ENCODE data around the gene GALNT13. TPM values are rescaled to one million over a fixed set of nuclear protein-coding genes. Genes with fewer than 3 reads are reported as not detected.

GALNT13 gene
- total RNA-seq, 2 donors from 2014 or later = 6.0 to 9.8 TPM

GRCh38 chr2:154092571-154092970 is 220.8 kb downstream of the GALNT13 start:
- no peaks in the 10 kb centered on the region for H3K4me1 ChIP-seq (ENCODE audit: control insufficient read depth, insufficient read depth, low read length)
- H3K27me3 Mint-ChIP-seq (ENCODE audit: insufficient read depth) = no peaks in the 10 kb centered on the region
- H3K36me3 ChIP-seq (ENCODE audit: control insufficient read depth, insufficient read depth, low read length) = no peaks in the 10 kb centered on the region
- no peaks in the 10 kb centered on the region for H3K27me3 ChIP-seq (ENCODE audit: control insufficient read depth, insufficient read depth, low read length, poor library complexity, severe bottlenecking)
- no peak overlapping the region for H3K4me3 ChIP-seq (ENCODE audit: low read length)
- no peaks in the 10 kb centered on the region for H3K4me1 Mint-ChIP-seq
- H3K9me3 ChIP-seq (ENCODE audit: control insufficient read depth, low read length) = no peaks in the 10 kb centered on the region
- WGBS, 2 experiments (ENCODE audit: insufficient coverage in 1 of 2, insufficient read length in 1 of 2) = 84 to 92% methylated on average over 2 of the region's 2 CpGs
- no peaks in the 10 kb centered on the region for H3K9me3 Mint-ChIP-seq
- no peaks in the 10 kb centered on the region for H3K36me3 Mint-ChIP-seq (ENCODE audit: low read depth)
- no peak overlapping the region for H3K27ac Mint-ChIP-seq
- no peak overlapping the region for H3K27ac ChIP-seq (ENCODE audit: low read depth, low read length)
- no peak overlapping the region for H3K4me3 Mint-ChIP-seq
- DNase-seq = no peak
- TF ChIP-seq CTCF (conservative IDR thresholded peaks at IDR 0.05) = no peak
- H3K9ac ChIP-seq (ENCODE audit: extremely low read depth, low read length, poor library complexity, severe bottlenecking) = no peak overlapping the region

- Histone ChIP-seq H3K4me3 (ENCODE audit: low read length) (no peak overlapping the region), H3K36me3 (ENCODE audit: control insufficient read depth, insufficient read depth, low read length) (no peaks in the 10 kb centered on the region), H3K9ac (ENCODE audit: extremely low read depth, low read length, poor library complexity, severe bottlenecking) (no peak overlapping the region), H3K9me3 (ENCODE audit: control insufficient read depth, low read length) (no peaks in the 10 kb centered on the region), H3K27me3 (ENCODE audit: control insufficient read depth, insufficient read depth, low read length, poor library complexity, severe bottlenecking) (no peaks in the 10 kb centered on the region), H3K4me1 (ENCODE audit: control insufficient read depth, insufficient read depth, low read length) (no peaks in the 10 kb centered on the region), H3K27ac (ENCODE audit: low read depth, low read length) (no peak overlapping the region)
- H3K36me3 Mint-ChIP-seq (ENCODE audit: low read depth) = no peaks in the 10 kb centered on the region
- no peak overlapping the region for H3K4me3 Mint-ChIP-seq
- no peak overlapping the region for H3K27ac Mint-ChIP-seq
- WGBS, 2 experiments (ENCODE audit: insufficient coverage in 1 of 2, insufficient read length in 1 of 2) = 85 to 90% methylated on average over 1 to 2 of the region's 2 CpGs
- DNase-seq = no peak
- H3K4me1 Mint-ChIP-seq = no peaks in the 10 kb centered on the region
- no peaks in the 10 kb centered on the region for H3K27me3 Mint-ChIP-seq (ENCODE audit: insufficient read depth)
- no peak for TF ChIP-seq CTCF (conservative IDR thresholded peaks at IDR 0.05)
- H3K9me3 Mint-ChIP-seq = no peaks in the 10 kb centered on the region
Measured at GRCh38 chr2:154093856-154094255, 222.1 kb downstream of the GALNT13 start.

GRCh38 chr2:154097833-154098398 is 226.2 kb downstream of the GALNT13 start:
- no peak for TF ChIP-seq CTCF (conservative IDR thresholded peaks at IDR 0.05)
- Mint-ChIP-seq H3K4me1 (no peaks in the 10 kb centered on the region), H3K36me3 (ENCODE audit: low read depth) (no peaks in the 10 kb centered on the region), H3K4me3 (no peak overlapping the region), H3K27ac (no peak overlapping the region), H3K9me3 (no peaks in the 10 kb centered on the region), H3K27me3 (ENCODE audit: insufficient read depth) (no peaks in the 10 kb centered on the region)
- no peaks in the 10 kb centered on the region for H3K9me3 ChIP-seq (ENCODE audit: control insufficient read depth, low read length)
- no peak overlapping the region for H3K4me3 ChIP-seq (ENCODE audit: low read length)
- H3K4me1 ChIP-seq (ENCODE audit: control insufficient read depth, insufficient read depth, low read length) = no peaks in the 10 kb centered on the region
- no peaks in the 10 kb centered on the region for H3K27me3 ChIP-seq (ENCODE audit: control insufficient read depth, insufficient read depth, low read length, poor library complexity, severe bottlenecking)
- no peak overlapping the region for H3K27ac ChIP-seq (ENCODE audit: low read depth, low read length)
- no peak overlapping the region for H3K9ac ChIP-seq (ENCODE audit: extremely low read depth, low read length, poor library complexity, severe bottlenecking)
- 90 to 100% methylated on average over 1 to 4 of the region's 4 CpGs for WGBS, 2 experiments (ENCODE audit: insufficient coverage in 1 of 2, insufficient read length in 1 of 2)
- no peak for DNase-seq
- no peaks in the 10 kb centered on the region for H3K36me3 ChIP-seq (ENCODE audit: control insufficient read depth, insufficient read depth, low read length)
